ENCODE measurements around the gene FCRLB. TPM values are rescaled to one million over a fixed set of nuclear protein-coding genes. Genes with fewer than 3 reads are reported as not detected.

Gene FCRLB
- total and polyA plus RNA-seq, 2 of the 13 experiments (the other 11 are each of a cell fraction or from before 2014, with no cell fraction given): 0.08 to 0.11 TPM

GRCh38 chr1:161766102-161766981 is 45.0 kb downstream of the FCRLB start, which contains the start of gene ATF6 (continued):
- TF ChIP-seq ZNF512B (CRISPR knock-in tag; IDR thresholded peaks at IDR 0.05; ENCODE audit: borderline replicate concordance) (0 out of 2 replicates have a peak, but pooled peaks have one; percentile 35), CAMTA2 (CRISPR knock-in tag; IDR thresholded peaks at IDR 0.05; ENCODE audit: borderline replicate concordance) (no peak), SALL2 (CRISPR knock-in tag; IDR thresholded peaks at IDR 0.05) (peak; percentile 68; the same call in 1 of the 2 replicates), ZC3H13 (CRISPR knock-in tag; IDR thresholded peaks at IDR 0.05) (no peak; the same call in 1 of the 2 replicates), HNF4G (IDR thresholded peaks at IDR 0.05; ENCODE audit: borderline replicate concordance, low read depth, low read length) (no peak), HNF4G (CRISPR knock-in tag; IDR thresholded peaks at IDR 0.05; ENCODE audit: borderline replicate concordance, low read depth) (0 out of 2 replicates have a peak, but pooled peaks have one; percentile 23), KMT2B (CRISPR knock-in tag; IDR thresholded peaks at IDR 0.05) (peak; percentile 99), ZSCAN25 (CRISPR knock-in tag; IDR thresholded peaks at IDR 0.05) (peak; percentile 37; the same call in 1 of the 2 replicates), TBX2 (CRISPR knock-in tag; IDR thresholded peaks at IDR 0.05; ENCODE audit: borderline replicate concordance) (peak; percentile 71), ELF1 (CRISPR knock-in tag; IDR thresholded peaks at IDR 0.05) (peak; percentile 70), SALL1 (CRISPR knock-in tag; IDR thresholded peaks at IDR 0.05) (peak; percentile 80), YY1 (IDR thresholded peaks at IDR 0.05; ENCODE audit: insufficient read depth, insufficient replicate concordance, low read depth, low read length) (peak; percentile 50), PBX3 (CRISPR knock-in tag; IDR thresholded peaks at IDR 0.05; ENCODE audit: borderline replicate concordance) (no peak), MXI1 (IDR thresholded peaks at IDR 0.05; ENCODE audit: borderline replicate concordance, low read depth, low read length) (peak; percentile 66; the same call in 1 of the 3 replicates), ZNF280B (CRISPR knock-in tag; IDR thresholded peaks at IDR 0.05; ENCODE audit: borderline replicate concordance) (0 out of 2 replicates have a peak, but pooled peaks have one; percentile 28), ZNF24 (IDR thresholded peaks at IDR 0.05) (0 out of 2 replicates have a peak, but pooled peaks have one; percentile 14), ZNF777 (CRISPR knock-in tag; IDR thresholded peaks at IDR 0.05) (no peak), RXRB (CRISPR knock-in tag; IDR thresholded peaks at IDR 0.05; ENCODE audit: borderline replicate concordance) (peak; percentile 59), HOMEZ (CRISPR knock-in tag; IDR thresholded peaks at IDR 0.05; ENCODE audit: low read depth) (peak; percentile 61; the same call in 1 of the 2 replicates), NCOA1 (CRISPR knock-in tag; IDR thresholded peaks at IDR 0.05) (no peak), ZSCAN31 (CRISPR knock-in tag; IDR thresholded peaks at IDR 0.05; ENCODE audit: low read depth) (peak; percentile 80; the same call in 1 of the 2 replicates)

Data from HepG2 (cell line).